Stimulated activated CD8-positive, alpha-beta memory T cell treated with anti-CD3 and anti-CD28 coated beads, Interleukin-15, amount 100 ng/mL, for 4 hours (primary cell): ENCODE results near the gene GLRA3.

Experiments used
- DNase-seq, 2 donors: peaks; one replicate each; pipeline ENCODE4 v3.0.0-alpha.2; 2020; ENCODE audit warnings: low read depth in 2 of 2

The GLRA3 gene

GRCh38 chr4:174598800-174599199 lies 230.2 kb downstream of the GLRA3 start:
- DNase-seq, result no peak

GRCh38 chr4:174596513-174596912 lies 232.5 kb downstream of the GLRA3 start:
- DNase-seq, result no peak

DNA sequence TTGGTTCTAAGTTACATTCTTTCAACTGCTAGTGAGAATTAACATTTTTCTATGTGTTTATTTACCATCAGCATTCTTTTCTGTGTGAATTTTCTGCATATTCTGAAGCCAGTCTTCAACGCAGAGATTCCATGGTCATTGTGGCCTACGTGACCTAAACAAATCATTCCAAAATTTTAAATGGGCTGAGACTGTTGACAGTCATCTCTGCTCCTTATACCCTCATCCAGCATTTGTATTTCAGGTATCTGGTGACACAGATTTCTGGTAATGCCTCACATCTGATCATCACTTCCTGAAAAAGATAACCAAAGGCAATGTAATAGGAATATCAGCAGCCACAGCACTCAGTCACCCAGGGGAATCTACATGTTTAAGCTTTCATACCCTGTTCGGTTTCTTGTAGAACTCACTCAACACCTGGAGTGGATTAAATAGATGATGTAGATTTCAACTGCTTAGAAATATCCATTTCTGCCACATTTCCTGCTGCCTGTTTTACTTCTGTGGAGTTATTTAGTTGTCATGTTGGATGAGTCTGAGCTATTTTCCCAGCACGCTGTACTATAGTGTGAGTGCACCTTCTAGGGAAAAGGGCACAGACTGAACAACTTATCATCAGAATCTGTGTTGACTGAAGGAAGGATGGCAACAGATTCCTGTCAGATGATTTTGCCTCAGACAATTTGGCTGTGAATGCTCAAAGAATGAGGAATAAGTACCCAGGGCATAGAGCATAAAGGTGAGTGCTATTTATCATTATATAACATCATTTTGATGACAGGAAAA lies 233.7 kb downstream of the GLRA3 start:
- DNase-seq, result no peak

DNA sequence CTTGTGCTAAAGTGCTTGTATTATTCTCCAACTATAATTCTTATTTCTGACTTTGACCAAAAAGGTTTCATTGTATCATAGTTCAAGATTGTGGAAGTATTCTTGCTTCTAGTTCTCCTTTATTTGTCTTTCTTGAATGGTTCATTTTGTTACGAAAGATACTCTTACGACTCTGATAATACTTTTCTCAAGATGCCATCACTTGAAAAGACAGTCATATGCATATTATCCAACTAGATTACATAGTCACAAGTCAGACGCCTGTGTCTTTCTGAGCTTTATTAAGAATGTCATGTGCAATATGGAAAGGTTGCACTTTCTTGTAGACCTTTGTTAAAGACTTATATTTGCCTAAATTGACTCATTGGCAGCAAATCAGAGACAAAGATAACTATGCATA lies 235.3 kb downstream of the GLRA3 start:
- no peak for DNase-seq

DNA sequence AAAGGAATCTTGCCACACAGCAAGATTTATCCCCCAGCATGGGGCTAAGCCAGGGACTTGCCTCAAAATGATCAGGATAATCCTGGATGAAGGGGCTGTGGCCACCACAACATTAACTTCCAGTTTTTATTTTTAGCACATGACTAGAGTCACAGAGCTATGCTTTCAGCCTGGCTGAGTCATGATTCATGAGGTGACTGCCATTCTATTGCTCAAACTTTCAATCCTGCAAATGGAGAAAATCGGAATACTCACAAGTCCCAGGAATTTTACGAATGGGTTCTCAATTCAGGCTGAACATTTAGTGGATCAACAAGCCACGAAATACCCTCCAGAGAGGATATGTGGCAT lies 236.1 kb downstream of the GLRA3 start:
- DNase-seq, result no peak

DNA sequence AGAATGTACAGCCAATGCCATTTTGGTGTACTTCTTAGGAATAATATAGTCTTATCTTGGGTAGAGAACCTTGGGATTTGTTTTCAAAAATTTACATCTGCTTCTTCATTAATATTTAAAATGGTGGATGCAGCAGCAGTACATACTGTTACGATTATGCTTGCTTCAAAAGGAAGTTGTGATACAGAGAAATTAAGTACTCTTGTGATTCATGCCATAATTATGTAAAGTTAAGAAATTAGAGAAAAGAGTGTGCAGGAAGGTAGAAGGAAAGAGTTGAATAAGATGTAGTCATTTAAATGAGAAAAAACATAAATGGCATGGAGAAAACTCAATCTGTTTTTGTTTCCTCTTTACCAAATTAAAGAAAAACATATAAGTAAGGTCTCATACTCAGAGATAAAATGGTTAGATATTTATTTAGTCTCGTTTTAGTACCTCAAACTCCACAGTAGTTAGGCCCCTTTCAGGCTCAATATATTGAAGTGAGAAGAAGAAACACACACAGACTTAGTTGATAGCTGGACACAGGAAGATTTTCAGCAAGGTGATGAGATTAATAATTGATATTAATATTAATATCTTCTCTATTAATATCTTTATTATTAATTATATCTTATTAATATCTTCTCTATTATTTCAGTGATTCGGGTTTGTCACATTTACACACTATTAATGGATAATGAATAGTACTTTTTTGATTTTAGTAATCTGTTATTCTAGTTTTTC lies 236.6 kb downstream of the GLRA3 start:
- DNase-seq, result no peak

- DNase-seq, result no peak
Measured at GRCh38 chr4:174591243-174592021, 237.6 kb downstream of the GLRA3 start.

- DNase-seq, result no peak
Measured at GRCh38 chr4:174590336-174590735, 238.7 kb downstream of the GLRA3 start.
